T-helper 2 cell treated with Interferon-gamma antibody and Interleukin-4, amounts not matched to agents 5 μg/mL and 100 μg/mL, for 36 hours (primary cell): ENCODE data around the gene TSPAN2.

Experiments used
- DNase-seq: peaks from one replicate; pipeline ENCODE4 v3.0.0; 2021; ENCODE audit warnings: low spot score
- H3K27ac Mint-ChIP-seq: one replicate; pipeline ENCODE4 v1.8.0; 2021; ENCODE audit warnings: mild to moderate bottlenecking, mixed read lengths
- H3K27me3 Mint-ChIP-seq: one replicate; pipeline ENCODE4 v1.8.0; 2021; ENCODE audit warnings: low read depth, mixed read lengths
- H3K36me3 Mint-ChIP-seq: one replicate; pipeline ENCODE4 v1.8.0; 2021; ENCODE audit warnings: low read depth, mixed read lengths
- H3K4me1 Mint-ChIP-seq: one replicate; pipeline ENCODE4 v1.8.0; 2021; ENCODE audit warnings: low read depth, mixed read lengths
- H3K4me3 Mint-ChIP-seq: one replicate; pipeline ENCODE4 v1.8.0; 2022; ENCODE audit warnings: mild to moderate bottlenecking, moderate library complexity, mixed read lengths
- H3K9me3 Mint-ChIP-seq: one replicate; pipeline ENCODE4 v1.8.0; 2021; ENCODE audit warnings: mixed read lengths

Gene TSPAN2

GRCh38 chr1:115089420-115090185 lies at the start of gene TSPAN2:
TSS of gene TSPAN2 (minus strand) at chr1:115089503. CDS start at chr1:115089432, 71 bp downstream.
- Mint-ChIP-seq H3K27me3 (peaks cover 37% of the 10 kb centered on the region), H3K9me3 (peaks cover 4% of the 10 kb centered on the region), H3K4me3 (peak within 1 kb of the TSS; percentile 74), H3K36me3 (no peaks in the 10 kb centered on the region), H3K4me1 (peaks cover 15% of the 10 kb centered on the region), H3K27ac (no peak within 1 kb of the TSS)
- DNase-seq: peak; percentile 17

GRCh38 chr1:115138973-115139372 lies 49.7 kb upstream of the TSPAN2 start:
- Mint-ChIP-seq H3K4me3 (no peak overlapping the region), H3K4me1 (no peaks in the 10 kb centered on the region), H3K27ac (no peak overlapping the region), H3K36me3 (no peaks in the 10 kb centered on the region), H3K27me3 (peaks cover 19% of the 10 kb centered on the region), H3K9me3 (no peaks in the 10 kb centered on the region)
- peak; percentile 51 for DNase-seq

DNA sequence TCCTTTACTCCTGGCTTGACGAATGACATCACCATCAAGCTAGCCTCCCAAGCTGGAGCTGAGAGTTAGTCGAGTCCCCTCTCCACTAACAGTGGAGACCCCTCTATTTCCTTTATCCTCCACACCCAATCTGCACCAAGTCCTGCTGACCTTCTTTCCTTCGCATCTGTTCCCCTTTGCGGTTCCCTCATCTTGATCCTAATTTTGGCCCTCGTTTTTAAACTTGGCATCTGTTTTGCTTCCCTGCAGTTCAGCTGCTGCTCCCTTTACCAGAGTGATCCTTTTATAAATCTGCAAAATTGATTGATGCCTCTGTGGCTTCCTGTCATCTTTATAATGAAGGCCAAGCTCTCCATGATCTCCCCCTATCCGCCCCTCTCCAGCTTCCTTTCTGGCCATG lies 49.0 kb upstream of the TSPAN2 start:
- Mint-ChIP-seq H3K9me3 (no peaks in the 10 kb centered on the region), H3K27ac (no peak overlapping the region), H3K4me3 (no peak overlapping the region), H3K27me3 (peaks cover 19% of the 10 kb centered on the region), H3K36me3 (no peaks in the 10 kb centered on the region), H3K4me1 (no peaks in the 10 kb centered on the region)
- no peak for DNase-seq

- H3K27me3 Mint-ChIP-seq: peaks cover 19% of the 10 kb centered on the region
- no peaks in the 10 kb centered on the region for H3K36me3 Mint-ChIP-seq
- DNase-seq: no peak
- H3K4me1 Mint-ChIP-seq: no peaks in the 10 kb centered on the region
- H3K4me3 Mint-ChIP-seq: no peak overlapping the region
- H3K9me3 Mint-ChIP-seq: no peaks in the 10 kb centered on the region
- H3K27ac Mint-ChIP-seq: no peak overlapping the region
These were observed 47.9 kb upstream of the TSPAN2 start for GRCh38 chr1:115137191-115137590.

- Mint-ChIP-seq H3K4me1 (no peaks in the 10 kb centered on the region), H3K27me3 (peaks cover 19% of the 10 kb centered on the region), H3K27ac (no peak overlapping the region), H3K36me3 (no peaks in the 10 kb centered on the region), H3K4me3 (no peak overlapping the region), H3K9me3 (no peaks in the 10 kb centered on the region)
- no peak for DNase-seq
These were observed 47.4 kb upstream of the TSPAN2 start for GRCh38 chr1:115136706-115137105.

GRCh38 chr1:115136106-115136505 lies 46.8 kb upstream of the TSPAN2 start:
- DNase-seq: no peak
- Mint-ChIP-seq H3K36me3 (no peaks in the 10 kb centered on the region), H3K4me1 (no peaks in the 10 kb centered on the region), H3K27ac (no peak overlapping the region), H3K4me3 (no peak overlapping the region), H3K9me3 (no peaks in the 10 kb centered on the region), H3K27me3 (peaks cover 17% of the 10 kb centered on the region)

- Mint-ChIP-seq H3K4me1 (no peaks in the 10 kb centered on the region), H3K4me3 (no peak overlapping the region), H3K27ac (no peak overlapping the region), H3K9me3 (no peaks in the 10 kb centered on the region), H3K36me3 (no peaks in the 10 kb centered on the region), H3K27me3 (peaks cover 13% of the 10 kb centered on the region)
- no peak for DNase-seq
These were observed 46.4 kb upstream of the TSPAN2 start for GRCh38 chr1:115135681-115136080.

- H3K36me3 Mint-ChIP-seq: no peaks in the 10 kb centered on the region
- no peak for DNase-seq
- peaks cover 8% of the 10 kb centered on the region for H3K27me3 Mint-ChIP-seq
These were observed 45.7 kb upstream of the TSPAN2 start for GRCh38 chr1:115134850-115135480.

DNA sequence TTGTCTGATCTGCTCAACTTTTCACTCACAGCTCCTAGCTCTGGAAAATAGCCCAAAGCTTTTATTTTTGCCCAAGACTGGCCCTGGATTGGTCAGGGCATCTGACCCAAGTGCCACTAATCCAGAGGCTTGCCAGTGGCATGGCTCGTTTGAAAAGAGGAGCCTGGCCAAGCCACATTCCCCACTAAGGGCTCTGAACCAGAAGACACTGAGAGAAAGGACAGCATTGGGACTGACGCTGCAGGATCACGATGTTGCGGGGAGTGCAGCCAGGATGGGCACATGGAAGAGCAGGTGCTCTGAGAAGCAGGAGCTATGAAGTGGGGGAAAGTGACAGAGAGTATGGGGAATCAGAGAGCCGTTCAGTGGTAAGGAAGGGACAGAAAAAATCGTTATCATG lies 44.9 kb upstream of the TSPAN2 start:
- H3K4me3 Mint-ChIP-seq: no peak overlapping the region
- H3K36me3 Mint-ChIP-seq: no peaks in the 10 kb centered on the region
- no peak for DNase-seq
- no peaks in the 10 kb centered on the region for H3K4me1 Mint-ChIP-seq
- H3K27ac Mint-ChIP-seq: no peak overlapping the region
- peaks cover 7% of the 10 kb centered on the region for H3K27me3 Mint-ChIP-seq
- no peaks in the 10 kb centered on the region for H3K9me3 Mint-ChIP-seq

More at GRCh38 chr1:115134850-115135480, 45.7 kb upstream of the TSPAN2 start:
- no peak overlapping the region for H3K4me3 Mint-ChIP-seq
- no peak overlapping the region for H3K27ac Mint-ChIP-seq
- no peaks in the 10 kb centered on the region for H3K4me1 Mint-ChIP-seq
- no peaks in the 10 kb centered on the region for H3K9me3 Mint-ChIP-seq

- H3K4me1 Mint-ChIP-seq: no peaks in the 10 kb centered on the region
- H3K27ac Mint-ChIP-seq: no peak overlapping the region
- DNase-seq: no peak
- H3K9me3 Mint-ChIP-seq: no peaks in the 10 kb centered on the region
- no peaks in the 10 kb centered on the region for H3K36me3 Mint-ChIP-seq
- H3K27me3 Mint-ChIP-seq: peaks cover 2% of the 10 kb centered on the region
- no peak overlapping the region for H3K4me3 Mint-ChIP-seq
These were observed 44.1 kb upstream of the TSPAN2 start for GRCh38 chr1:115133440-115133839.

DNA sequence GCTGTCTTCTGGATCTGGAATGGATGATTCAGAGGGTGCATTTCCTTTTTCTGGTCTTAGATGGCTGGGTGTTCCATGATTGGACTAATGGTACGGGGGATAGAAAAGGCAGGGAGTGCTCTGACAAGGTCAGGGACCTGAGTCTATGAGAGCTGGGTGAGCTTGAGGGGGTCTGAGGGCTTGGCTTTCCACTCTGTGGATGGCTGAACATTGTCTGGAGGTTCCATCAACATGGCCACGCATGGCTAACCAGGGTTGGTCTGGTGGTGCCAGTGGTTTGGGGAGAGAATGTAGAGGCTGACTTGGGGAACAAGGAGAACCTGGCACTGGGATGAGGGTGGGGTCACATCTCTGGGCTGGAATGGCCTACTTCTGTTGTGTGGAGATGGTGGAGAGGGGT lies 41.5 kb upstream of the TSPAN2 start:
- Mint-ChIP-seq H3K27ac (no peak overlapping the region), H3K4me1 (no peaks in the 10 kb centered on the region), H3K4me3 (no peak overlapping the region), H3K36me3 (no peaks in the 10 kb centered on the region), H3K9me3 (no peaks in the 10 kb centered on the region), H3K27me3 (peaks cover 2% of the 10 kb centered on the region)
- DNase-seq: no peak

DNA sequence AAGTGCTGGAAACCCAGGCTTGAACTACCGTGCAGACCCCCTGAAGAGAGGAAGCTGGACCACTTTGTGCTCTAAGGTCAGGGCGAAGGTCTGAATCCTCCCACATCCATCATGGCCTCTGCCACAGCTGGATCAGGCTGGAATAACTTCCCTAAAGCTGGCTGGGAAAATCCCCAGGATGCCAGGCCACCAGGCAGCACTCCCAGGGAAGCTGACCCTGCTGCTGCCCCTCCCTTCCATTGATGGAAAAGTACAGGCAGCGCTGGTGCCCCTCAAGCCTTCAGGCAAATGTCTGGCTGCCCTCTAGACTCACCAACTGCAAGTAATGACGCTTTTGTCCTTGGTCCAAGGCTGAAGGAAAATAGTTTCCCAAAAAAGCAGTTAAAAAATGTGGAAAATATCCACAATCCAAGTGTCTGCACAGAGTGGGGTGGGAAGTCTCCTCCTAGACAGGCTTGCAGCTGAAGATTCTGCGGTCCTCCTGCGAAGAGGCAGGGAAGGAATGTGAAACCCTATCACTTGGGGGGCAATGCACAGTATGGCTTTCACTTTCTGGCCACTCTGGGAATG lies 39.9 kb upstream of the TSPAN2 start:
- Mint-ChIP-seq H3K27me3 (peaks cover 10% of the 10 kb centered on the region), H3K27ac (no peak overlapping the region), H3K9me3 (peaks cover 3% of the 10 kb centered on the region), H3K4me3 (no peak overlapping the region), H3K4me1 (no peaks in the 10 kb centered on the region), H3K36me3 (no peaks in the 10 kb centered on the region)
- DNase-seq: no peak

DNA sequence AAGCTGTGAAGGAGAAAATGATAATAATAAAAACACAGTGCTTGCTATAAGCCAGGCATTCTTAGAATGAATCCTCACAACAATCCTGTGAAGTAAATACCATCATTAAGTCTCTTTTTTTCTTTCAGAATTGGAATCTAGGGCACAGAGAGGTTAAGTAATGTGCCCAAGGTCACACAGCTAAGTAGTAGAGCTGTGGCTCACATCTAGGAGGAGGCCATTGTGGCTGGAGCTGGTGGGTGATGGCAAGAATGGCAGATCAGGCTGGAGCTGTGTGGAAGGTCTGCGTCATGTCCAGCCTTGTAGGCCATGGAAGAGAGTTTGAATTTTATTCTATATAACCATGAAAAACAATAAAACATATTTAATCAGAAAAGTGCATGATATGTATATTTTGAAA lies 38.2 kb upstream of the TSPAN2 start:
- DNase-seq: no peak
- H3K4me3 Mint-ChIP-seq: no peak overlapping the region
- peaks cover 6% of the 10 kb centered on the region for H3K9me3 Mint-ChIP-seq
- H3K36me3 Mint-ChIP-seq: no peaks in the 10 kb centered on the region
- peaks cover 18% of the 10 kb centered on the region for H3K27me3 Mint-ChIP-seq
- H3K27ac Mint-ChIP-seq: no peak overlapping the region
- H3K4me1 Mint-ChIP-seq: no peaks in the 10 kb centered on the region

- Mint-ChIP-seq H3K27ac (no peak overlapping the region), H3K9me3 (peaks cover 6% of the 10 kb centered on the region), H3K27me3 (peaks cover 20% of the 10 kb centered on the region), H3K4me1 (no peaks in the 10 kb centered on the region), H3K4me3 (no peak overlapping the region), H3K36me3 (no peaks in the 10 kb centered on the region)
- DNase-seq: no peak
These were observed 37.2 kb upstream of the TSPAN2 start for GRCh38 chr1:115126516-115126915.
